Measurements from ENCODE around the gene EME2. TPM values are rescaled to one million over a fixed set of nuclear protein-coding genes. Genes with fewer than 3 reads are reported as not detected.
A peak's percentile ranks its signal among the peaks of the same experiment; 100 is the strongest.

EME2 gene
- total and polyA plus RNA-seq, 7 donors = 2.6 to 11.3 (median 5.2) TPM

DNA sequence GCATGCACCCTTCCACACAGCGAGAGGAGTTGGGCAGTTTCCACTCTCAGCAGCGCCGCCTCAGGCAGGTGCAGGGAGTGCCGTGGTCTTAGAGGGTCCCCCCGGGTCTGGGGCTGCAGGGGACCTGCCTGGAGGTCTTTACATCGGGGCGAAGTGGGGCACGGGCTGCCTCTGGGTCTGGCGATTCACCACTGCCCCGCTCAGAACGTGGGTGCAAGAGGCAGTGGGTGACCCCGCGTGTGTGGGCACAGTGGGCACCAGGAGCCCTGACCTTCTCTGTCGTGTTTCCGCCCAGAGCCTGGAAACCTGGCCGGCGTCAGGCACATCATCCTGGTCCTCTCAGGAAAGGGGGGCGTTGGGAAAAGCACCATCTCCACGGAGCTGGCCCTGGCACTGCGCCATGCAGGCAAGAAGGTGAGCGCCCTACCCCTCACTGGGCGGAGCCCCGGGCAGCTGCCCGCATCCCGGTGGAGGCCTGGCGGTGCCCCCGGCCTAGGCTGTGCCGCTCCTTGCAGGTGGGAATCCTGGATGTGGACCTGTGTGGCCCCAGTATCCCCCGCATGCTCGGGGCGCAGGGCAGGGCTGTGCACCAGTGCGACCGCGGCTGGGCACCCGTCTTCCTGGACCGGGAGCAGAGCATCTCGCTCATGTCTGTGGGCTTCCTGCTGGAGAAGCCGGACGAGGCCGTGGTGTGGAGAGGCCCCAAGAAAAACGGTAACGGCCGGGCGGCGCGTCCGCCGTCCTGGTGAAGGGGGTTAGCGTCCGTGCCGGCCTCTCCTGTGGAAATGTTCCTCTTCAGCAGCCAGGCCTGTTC, 13.8 kb downstream of the EME2 start:
- DNase-seq (peak in 1 of 2 donors; percentile 22), ATAC-seq (no peak)
- H3K4me3 ChIP-seq = no peak overlapping the region
- TF ChIP-seq, protein P1, sequence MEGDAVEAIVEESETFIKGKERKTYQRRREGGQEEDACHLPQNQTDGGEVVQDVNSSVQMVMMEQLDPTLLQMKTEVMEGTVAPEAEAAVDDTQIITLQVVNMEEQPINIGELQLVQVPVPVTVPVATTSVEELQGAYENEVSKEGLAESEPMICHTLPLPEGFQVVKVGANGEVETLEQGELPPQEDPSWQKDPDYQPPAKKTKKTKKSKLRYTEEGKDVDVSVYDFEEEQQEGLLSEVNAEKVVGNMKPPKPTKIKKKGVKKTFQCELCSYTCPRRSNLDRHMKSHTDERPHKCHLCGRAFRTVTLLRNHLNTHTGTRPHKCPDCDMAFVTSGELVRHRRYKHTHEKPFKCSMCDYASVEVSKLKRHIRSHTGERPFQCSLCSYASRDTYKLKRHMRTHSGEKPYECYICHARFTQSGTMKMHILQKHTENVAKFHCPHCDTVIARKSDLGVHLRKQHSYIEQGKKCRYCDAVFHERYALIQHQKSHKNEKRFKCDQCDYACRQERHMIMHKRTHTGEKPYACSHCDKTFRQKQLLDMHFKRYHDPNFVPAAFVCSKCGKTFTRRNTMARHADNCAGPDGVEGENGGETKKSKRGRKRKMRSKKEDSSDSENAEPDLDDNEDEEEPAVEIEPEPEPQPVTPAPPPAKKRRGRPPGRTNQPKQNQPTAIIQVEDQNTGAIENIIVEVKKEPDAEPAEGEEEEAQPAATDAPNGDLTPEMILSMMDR (IDR thresholded peaks at IDR 0.05) = no peak
- 87 to 88% (median 88%) methylated on average over 42 to 51 of the region's 51 CpGs for WGBS, 3 donors
- peaks cover 0 to 52% of the 10 kb centered on the region in 2 donors for H3K36me3 ChIP-seq (ENCODE audit: insufficient read depth in 1 of 2, low read depth in 1 of 2)
- H3K9me3 ChIP-seq = no peaks in the 10 kb centered on the region
- intact Hi-C loops (cut with DNase I) = no loop called here
- no peaks in the 10 kb centered on the region for H3K27me3 ChIP-seq (ENCODE audit: insufficient read depth in 3 of 3, low read length in 2 of 3)
- no peak overlapping the region for H3K27ac ChIP-seq
- H3K4me1 ChIP-seq = peaks cover 16% of the 10 kb centered on the region

DNA sequence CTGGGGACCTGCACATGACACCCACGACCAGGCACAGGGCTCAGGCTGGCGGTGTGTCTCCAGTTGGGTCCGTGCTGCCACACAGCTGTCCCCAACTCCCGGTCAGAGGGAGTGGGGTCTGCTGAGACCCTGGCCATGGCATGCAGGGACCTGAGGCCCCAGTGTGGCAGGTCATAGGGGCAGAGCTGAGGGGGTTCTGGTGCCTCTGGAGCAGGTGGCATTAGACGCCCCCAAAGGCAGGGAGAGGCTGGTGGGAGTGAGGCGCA, 14.4 kb downstream of the EME2 start:
- intact Hi-C loops (cut with DNase I) = no loop called here
- H3K27ac ChIP-seq = no peak overlapping the region
- DNase-seq (no peak), ATAC-seq (no peak)
- peaks cover 0 to 55% of the 10 kb centered on the region in 2 donors for H3K36me3 ChIP-seq (ENCODE audit: insufficient read depth in 1 of 2, low read depth in 1 of 2)
- no peaks in the 10 kb centered on the region for H3K27me3 ChIP-seq (ENCODE audit: insufficient read depth in 3 of 3, low read length in 2 of 3)
- WGBS, 3 donors = 87 to 90% (median 90%) methylated on average over 6 of the region's 6 CpGs
- TF ChIP-seq, protein P1 (IDR thresholded peaks at IDR 0.05) = no peak
- H3K4me1 ChIP-seq = peaks cover 12% of the 10 kb centered on the region
- no peaks in the 10 kb centered on the region for H3K9me3 ChIP-seq
- H3K4me3 ChIP-seq = no peak overlapping the region

DNA sequence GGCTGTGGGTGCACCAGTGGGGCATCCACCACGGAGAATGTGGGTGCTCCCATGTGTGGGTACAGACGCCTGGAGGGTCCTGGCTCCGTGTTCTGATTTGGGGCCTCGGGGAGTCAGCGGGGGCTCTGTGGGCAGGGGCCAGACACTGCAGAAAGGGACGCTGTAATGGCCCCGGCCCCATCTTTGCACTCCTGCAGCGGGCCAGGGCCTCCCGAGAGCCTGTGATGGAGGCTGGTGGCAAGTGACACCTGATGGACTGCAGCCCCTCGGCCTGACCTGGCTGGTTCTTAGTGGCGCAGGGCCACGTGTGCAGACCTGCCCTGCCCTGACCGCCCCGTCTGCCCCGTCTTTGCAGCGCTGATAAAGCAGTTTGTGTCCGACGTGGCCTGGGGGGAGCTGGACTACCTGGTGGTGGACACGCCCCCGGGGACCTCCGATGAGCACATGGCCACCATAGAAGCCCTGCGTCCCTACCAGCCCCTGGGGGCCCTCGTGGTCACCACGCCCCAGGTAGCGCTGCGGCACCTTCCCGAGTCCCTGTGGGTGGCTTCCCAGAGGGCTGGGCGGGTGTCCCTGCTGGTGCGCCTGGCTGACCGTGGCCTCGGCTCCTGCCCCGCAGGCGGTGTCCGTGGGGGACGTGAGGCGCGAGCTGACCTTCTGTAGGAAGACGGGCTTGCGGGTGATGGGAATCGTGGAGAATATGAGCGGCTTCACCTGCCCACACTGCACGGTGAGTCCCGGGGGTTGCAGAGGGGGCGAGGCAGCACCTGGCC, 14.9 kb downstream of the EME2 start:
- Histone ChIP-seq H3K4me1 (peaks cover 12% of the 10 kb centered on the region), H3K27me3 (ENCODE audit: insufficient read depth in 3 of 3, low read length in 2 of 3) (no peaks in the 10 kb centered on the region), H3K36me3 (ENCODE audit: insufficient read depth in 1 of 2, low read depth in 1 of 2) (peaks cover 0 to 57% of the 10 kb centered on the region in 2 donors), H3K9me3 (no peaks in the 10 kb centered on the region), H3K4me3 (no peak overlapping the region), H3K27ac (no peak overlapping the region)
- ATAC-seq (no peak), DNase-seq (peak in 1 of 2 donors; percentile 16)
- WGBS, 3 donors = 88 to 93% (median 90%) methylated on average over 42 to 44 of the region's 44 CpGs
- TF ChIP-seq, protein P1 (IDR thresholded peaks at IDR 0.05) = no peak
- intact Hi-C loops (cut with DNase I) = no loop called here

DNA sequence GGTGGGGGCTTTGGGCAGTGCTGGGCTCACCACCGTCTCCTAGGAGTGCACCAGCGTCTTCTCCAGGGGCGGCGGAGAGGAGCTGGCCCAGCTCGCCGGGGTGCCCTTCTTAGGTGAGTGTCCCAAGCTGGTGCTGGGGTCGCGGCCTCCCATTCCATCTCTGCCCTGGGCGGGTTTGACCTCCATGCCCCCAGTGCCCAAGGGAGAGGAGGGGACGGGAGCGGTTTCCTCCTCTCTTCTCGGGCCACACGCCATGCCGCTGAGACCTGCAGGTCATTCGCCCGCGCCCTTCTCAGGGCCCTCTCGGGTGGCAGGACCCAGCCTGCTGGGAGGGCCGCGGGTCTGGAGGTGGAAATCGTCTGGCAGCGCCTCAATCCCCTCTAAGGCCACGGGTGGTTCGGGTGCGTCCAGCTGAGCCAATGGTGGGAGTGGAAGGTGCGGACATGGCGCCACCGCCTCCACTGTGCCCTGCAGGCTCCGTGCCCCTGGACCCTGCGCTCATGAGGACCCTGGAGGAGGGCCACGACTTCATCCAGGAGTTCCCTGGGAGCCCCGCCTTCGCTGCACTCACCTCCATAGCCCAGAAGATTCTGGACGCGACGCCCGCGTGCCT, 15.6 kb downstream of the EME2 start:
- Histone ChIP-seq H3K4me1 (peaks cover 12% of the 10 kb centered on the region), H3K36me3 (ENCODE audit: insufficient read depth in 1 of 2, low read depth in 1 of 2) (peaks cover 0 to 57% of the 10 kb centered on the region in 2 donors), H3K9me3 (no peaks in the 10 kb centered on the region), H3K27ac (no peak overlapping the region), H3K4me3 (no peak overlapping the region), H3K27me3 (ENCODE audit: insufficient read depth in 3 of 3, low read length in 2 of 3) (no peaks in the 10 kb centered on the region)
- peak in 1 of 2 donors; percentile 13 for DNase-seq
- TF ChIP-seq, protein P1 (IDR thresholded peaks at IDR 0.05) = no peak
- WGBS, 3 donors = 88 to 93% (median 89%) methylated on average over 31 to 38 of the region's 38 CpGs
- ATAC-seq = no peak
- intact Hi-C loops (cut with DNase I) = no loop called here

Data from psoas muscle (tissue), 8 donors.